Posterior vena cava (tissue), 2 donors: ENCODE results near the gene RALGAPB. TPM values are rescaled to one million over a fixed set of nuclear protein-coding genes. Genes with fewer than 3 reads are reported as not detected.

Experiments
- DNase-seq: peaks from one replicate; pipeline ENCODE4 v3.0.0-alpha.2; 2020; ENCODE audit warnings: low spot score
- intact Hi-C, 2 donors: fragments of 100-400 bp; cut with DNase I; formaldehyde crosslinking; loops; one replicate each; pipeline versions ENCODE4 v1.14.1 to v1.14.2; 2022 to 2023
- total RNA-seq, 2 donors: library from RNA; stranded (reverse); fragmentation: NEBNext Ultra II Directional; extraction: Animal tissue kit (Norgen Biotek cat#: 25700); gene quantifications; one replicate each; pipeline ENCODE4 v1.2.1, GENCODE V29; 2021
- donor health status: DM: yes; HTN: yes; CAD: no.
- donor health status: DM: yes; HTN: yes; CAD: no.

RALGAPB gene
- total RNA-seq, 2 donors from 2014 or later: 29.7 to 33.5 TPM

- DNase-seq: no peak
- intact Hi-C loops: no loop called here
These were observed 63.7 kb downstream of the RALGAPB start for GRCh38 chr20:38536310-38536709.

GRCh38 chr20:38537176-38537575, 64.5 kb downstream of the RALGAPB start:
- intact Hi-C loops: no loop called here
- DNase-seq: no peak

- intact Hi-C loops: no loop called here
- DNase-seq: no peak
These were observed 66.1 kb downstream of the RALGAPB start for GRCh38 chr20:38538789-38539188.

GRCh38 chr20:38543014-38543906, 70.6 kb downstream of the RALGAPB start:
- no peak for DNase-seq
- intact Hi-C loops: no loop called here

- intact Hi-C loops: no loop called here
- no peak for DNase-seq
These were observed 73.1 kb downstream of the RALGAPB start for GRCh38 chr20:38545771-38546170.

GRCh38 chr20:38547288-38548085, 74.8 kb downstream of the RALGAPB start:
- intact Hi-C loops: no loop called here

GRCh38 chr20:38548356-38549083, 75.9 kb downstream of the RALGAPB start:
- intact Hi-C loops: no loop called here
- DNase-seq: no peak

More at GRCh38 chr20:38547288-38548085, 74.8 kb downstream of the RALGAPB start:
- DNase-seq: no peak

- DNase-seq: no peak
- intact Hi-C loops: no loop called here
These were observed 77.6 kb downstream of the RALGAPB start for GRCh38 chr20:38550274-38550673.

GRCh38 chr20:38551056-38551626, 78.5 kb downstream of the RALGAPB start:
- no peak for DNase-seq
- intact Hi-C loops: no loop called here

- intact Hi-C loops: no loop called here
- DNase-seq: no peak
These were observed 82.3 kb downstream of the RALGAPB start for GRCh38 chr20:38554986-38555385.

- no peak for DNase-seq
- intact Hi-C loops: no loop called here
These were observed 82.8 kb downstream of the RALGAPB start for GRCh38 chr20:38555395-38555794.

- intact Hi-C loops: no loop called here
- DNase-seq: no peak
These were observed 84.5 kb downstream of the RALGAPB start for GRCh38 chr20:38557174-38557573.

GRCh38 chr20:38558596-38559360, 86.1 kb downstream of the RALGAPB start:
- intact Hi-C loops: no loop called here
- no peak for DNase-seq

GRCh38 chr20:38559764-38560163, 87.1 kb downstream of the RALGAPB start:
- intact Hi-C loops: no loop called here

GRCh38 chr20:38563802-38564431, 91.3 kb downstream of the RALGAPB start:
- intact Hi-C loops: no loop called here
- no peak for DNase-seq

More at GRCh38 chr20:38559764-38560163, 87.1 kb downstream of the RALGAPB start:
- no peak for DNase-seq

- no peak for DNase-seq
- intact Hi-C loops: no loop called here
These were observed 92.0 kb downstream of the RALGAPB start for GRCh38 chr20:38564680-38565079.

- intact Hi-C loops: no loop called here
- no peak for DNase-seq
These were observed 93.5 kb downstream of the RALGAPB start for GRCh38 chr20:38566036-38566598.
